ENCODE results near the gene PDZD2.

Gene PDZD2

DNA sequence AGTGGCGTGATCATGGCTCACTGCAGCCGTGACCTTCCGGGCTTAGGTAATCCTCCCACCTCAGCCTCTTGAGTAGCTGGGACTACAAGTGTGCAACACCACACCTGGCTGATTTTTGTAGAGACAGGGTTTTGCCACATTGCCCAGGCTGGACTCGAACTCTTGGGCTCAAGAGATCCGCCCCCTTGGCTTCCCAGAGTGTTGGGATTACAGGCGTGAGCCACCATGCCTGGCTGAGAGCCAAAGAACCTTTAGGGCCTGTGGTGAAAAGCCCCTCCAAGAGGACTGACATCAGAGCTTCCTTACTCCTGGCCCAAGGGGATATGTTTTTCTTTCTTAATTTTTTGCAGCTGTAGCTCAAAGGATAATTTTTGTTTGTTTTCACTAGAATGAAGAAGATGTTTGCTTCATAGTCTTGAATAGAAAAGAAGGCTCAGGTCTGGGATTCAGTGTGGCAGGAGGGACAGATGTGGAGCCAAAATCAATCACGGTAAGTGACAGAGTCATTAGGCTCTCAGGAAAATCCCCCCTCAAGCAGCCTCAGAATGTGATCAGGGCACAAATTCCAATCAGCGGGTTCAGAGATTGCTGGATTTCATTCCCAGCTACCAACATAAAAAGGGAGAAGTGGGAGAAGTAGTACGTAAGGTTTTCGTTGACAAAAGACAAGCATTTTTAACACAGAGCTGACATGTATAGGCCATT lies 458.1 kb downstream of the PDZD2 start:
- Histone ChIP-seq H3K4me3 (ENCODE audit: severe bottlenecking) (no peak overlapping the region), H3K27me3 (ENCODE audit: insufficient read depth, poor library complexity, severe bottlenecking) (no peaks in the 10 kb centered on the region), H3K4me1 (ENCODE audit: insufficient read depth, poor library complexity, severe bottlenecking) (no peaks in the 10 kb centered on the region), H3K36me3 (ENCODE audit: low read depth) (peaks cover 44% of the 10 kb centered on the region), H3K9me3 (ENCODE audit: severe bottlenecking) (no peaks in the 10 kb centered on the region), H3K27ac (ENCODE audit: poor library complexity, severe bottlenecking) (no peak overlapping the region)
- TF ChIP-seq, protein P1, sequence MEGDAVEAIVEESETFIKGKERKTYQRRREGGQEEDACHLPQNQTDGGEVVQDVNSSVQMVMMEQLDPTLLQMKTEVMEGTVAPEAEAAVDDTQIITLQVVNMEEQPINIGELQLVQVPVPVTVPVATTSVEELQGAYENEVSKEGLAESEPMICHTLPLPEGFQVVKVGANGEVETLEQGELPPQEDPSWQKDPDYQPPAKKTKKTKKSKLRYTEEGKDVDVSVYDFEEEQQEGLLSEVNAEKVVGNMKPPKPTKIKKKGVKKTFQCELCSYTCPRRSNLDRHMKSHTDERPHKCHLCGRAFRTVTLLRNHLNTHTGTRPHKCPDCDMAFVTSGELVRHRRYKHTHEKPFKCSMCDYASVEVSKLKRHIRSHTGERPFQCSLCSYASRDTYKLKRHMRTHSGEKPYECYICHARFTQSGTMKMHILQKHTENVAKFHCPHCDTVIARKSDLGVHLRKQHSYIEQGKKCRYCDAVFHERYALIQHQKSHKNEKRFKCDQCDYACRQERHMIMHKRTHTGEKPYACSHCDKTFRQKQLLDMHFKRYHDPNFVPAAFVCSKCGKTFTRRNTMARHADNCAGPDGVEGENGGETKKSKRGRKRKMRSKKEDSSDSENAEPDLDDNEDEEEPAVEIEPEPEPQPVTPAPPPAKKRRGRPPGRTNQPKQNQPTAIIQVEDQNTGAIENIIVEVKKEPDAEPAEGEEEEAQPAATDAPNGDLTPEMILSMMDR (IDR thresholded peaks at IDR 0.05; ENCODE audit: poor library complexity, severe bottlenecking), result no peak
- no peak for DNase-seq (ENCODE audit: low spot score)
- ATAC-seq (ENCODE audit: low read depth), result no peak

DNA sequence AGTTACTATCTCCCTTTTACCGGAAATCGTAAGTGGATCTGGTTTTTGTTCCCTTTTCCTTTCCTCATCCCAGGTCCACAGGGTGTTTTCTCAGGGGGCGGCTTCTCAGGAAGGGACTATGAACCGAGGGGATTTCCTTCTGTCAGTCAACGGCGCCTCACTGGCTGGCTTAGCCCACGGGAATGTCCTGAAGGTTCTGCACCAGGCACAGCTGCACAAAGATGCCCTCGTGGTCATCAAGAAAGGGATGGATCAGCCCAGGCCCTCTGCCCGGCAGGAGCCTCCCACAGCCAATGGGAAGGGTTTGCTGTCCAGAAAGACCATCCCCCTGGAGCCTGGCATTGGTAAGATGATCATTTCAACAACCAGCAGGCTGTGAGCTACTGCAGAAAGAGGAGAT lies 459.4 kb downstream of the PDZD2 start:
- no peaks in the 10 kb centered on the region for H3K4me1 ChIP-seq (ENCODE audit: insufficient read depth, poor library complexity, severe bottlenecking)
- peaks cover 54% of the 10 kb centered on the region for H3K36me3 ChIP-seq (ENCODE audit: low read depth)
- TF ChIP-seq, protein P1 (IDR thresholded peaks at IDR 0.05; ENCODE audit: poor library complexity, severe bottlenecking), result no peak
- H3K4me3 ChIP-seq (ENCODE audit: severe bottlenecking), result no peak overlapping the region
- DNase-seq (ENCODE audit: low spot score) (no peak), ATAC-seq (ENCODE audit: low read depth) (no peak)
- H3K9me3 ChIP-seq (ENCODE audit: severe bottlenecking), result no peaks in the 10 kb centered on the region
- H3K27me3 ChIP-seq (ENCODE audit: insufficient read depth, poor library complexity, severe bottlenecking), result no peaks in the 10 kb centered on the region
- H3K27ac ChIP-seq (ENCODE audit: poor library complexity, severe bottlenecking), result no peak overlapping the region

DNA sequence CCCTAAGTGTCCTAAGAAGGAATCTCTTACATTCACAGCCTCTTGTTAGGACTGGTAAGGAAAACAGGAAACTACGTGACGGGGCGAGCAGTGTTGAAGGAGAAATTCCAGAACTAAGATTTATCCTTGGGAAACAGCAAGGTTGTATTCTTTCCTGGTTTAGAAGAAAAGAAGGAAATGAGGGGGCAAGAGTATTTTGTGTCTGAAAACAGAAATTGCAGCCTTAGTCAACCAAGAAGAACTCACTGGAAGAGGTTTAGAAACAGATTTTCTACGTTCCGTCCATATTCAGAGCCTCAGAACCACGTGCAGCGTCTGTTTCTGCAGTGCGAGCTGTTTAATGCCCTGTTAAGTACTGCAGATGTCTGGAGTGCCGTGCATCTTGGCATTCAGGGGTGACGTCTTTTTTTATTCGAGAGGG lies 460.0 kb downstream of the PDZD2 start:
- Histone ChIP-seq H3K27me3 (ENCODE audit: insufficient read depth, poor library complexity, severe bottlenecking) (no peaks in the 10 kb centered on the region), H3K4me3 (ENCODE audit: severe bottlenecking) (no peak overlapping the region), H3K9me3 (ENCODE audit: severe bottlenecking) (no peaks in the 10 kb centered on the region), H3K4me1 (ENCODE audit: insufficient read depth, poor library complexity, severe bottlenecking) (no peaks in the 10 kb centered on the region), H3K27ac (ENCODE audit: poor library complexity, severe bottlenecking) (no peak overlapping the region), H3K36me3 (ENCODE audit: low read depth) (peaks cover 60% of the 10 kb centered on the region)
- DNase-seq (ENCODE audit: low spot score) (no peak), ATAC-seq (ENCODE audit: low read depth) (no peak)
- TF ChIP-seq, protein P1 (IDR thresholded peaks at IDR 0.05; ENCODE audit: poor library complexity, severe bottlenecking), result no peak

DNA sequence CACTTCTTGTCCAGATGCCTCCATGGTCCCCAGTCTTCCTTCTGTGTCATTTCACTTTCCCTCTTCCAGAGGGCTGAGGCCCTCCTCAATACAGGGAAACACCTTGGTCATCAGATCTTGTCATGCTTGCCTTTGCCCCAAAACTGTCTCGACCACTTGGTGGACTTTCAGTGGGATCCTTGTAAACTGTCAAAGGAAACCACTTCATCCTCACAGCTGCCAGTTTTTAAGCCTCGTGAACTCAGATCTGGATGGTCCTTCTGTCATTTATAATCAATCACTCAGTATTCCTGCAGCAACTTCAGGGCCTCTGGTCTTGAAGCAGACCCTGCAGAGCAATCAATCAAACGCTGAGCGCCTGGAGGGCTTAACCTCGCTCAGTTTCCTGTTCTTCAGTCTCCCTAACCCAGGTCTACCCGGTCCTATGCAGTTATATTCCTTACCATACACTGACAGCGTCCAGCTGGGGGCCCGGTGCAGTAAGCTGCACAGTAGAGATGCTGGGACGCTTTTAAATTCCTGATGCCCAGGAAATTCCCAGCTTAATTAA lies 460.6 kb downstream of the PDZD2 start:
- TF ChIP-seq, protein P1 (IDR thresholded peaks at IDR 0.05; ENCODE audit: poor library complexity, severe bottlenecking), result no peak
- H3K4me1 ChIP-seq (ENCODE audit: insufficient read depth, poor library complexity, severe bottlenecking), result no peaks in the 10 kb centered on the region
- ATAC-seq (ENCODE audit: low read depth) (no peak), DNase-seq (ENCODE audit: low spot score) (no peak)
- no peak overlapping the region for H3K4me3 ChIP-seq (ENCODE audit: severe bottlenecking)
- H3K9me3 ChIP-seq (ENCODE audit: severe bottlenecking), result no peaks in the 10 kb centered on the region
- H3K27ac ChIP-seq (ENCODE audit: poor library complexity, severe bottlenecking), result no peak overlapping the region
- H3K27me3 ChIP-seq (ENCODE audit: insufficient read depth, poor library complexity, severe bottlenecking), result no peaks in the 10 kb centered on the region
- peaks cover 61% of the 10 kb centered on the region for H3K36me3 ChIP-seq (ENCODE audit: low read depth)

DNA sequence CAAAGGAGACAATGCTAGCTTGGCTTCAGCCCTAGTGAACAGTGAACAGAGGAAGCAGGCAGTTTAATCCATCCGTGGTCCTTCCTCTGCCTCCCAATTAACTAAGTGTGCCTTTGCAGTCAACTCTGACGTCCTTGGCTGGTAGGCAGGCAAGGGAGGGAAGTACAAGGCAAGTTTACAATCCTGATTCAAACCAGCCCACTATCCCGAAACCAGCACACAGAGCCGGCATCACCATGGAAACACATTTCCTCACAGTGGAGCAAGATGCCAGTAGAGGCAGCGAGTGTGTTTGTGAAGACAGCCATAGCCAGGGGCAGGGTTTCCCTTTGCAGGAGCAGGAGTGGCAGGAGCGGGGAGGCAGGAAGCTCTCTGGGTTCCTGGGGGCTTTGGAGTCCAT lies 461.3 kb downstream of the PDZD2 start:
- Histone ChIP-seq H3K36me3 (ENCODE audit: low read depth) (peaks cover 63% of the 10 kb centered on the region), H3K27ac (ENCODE audit: poor library complexity, severe bottlenecking) (no peak overlapping the region), H3K4me3 (ENCODE audit: severe bottlenecking) (no peak overlapping the region), H3K9me3 (ENCODE audit: severe bottlenecking) (no peaks in the 10 kb centered on the region), H3K4me1 (ENCODE audit: insufficient read depth, poor library complexity, severe bottlenecking) (no peaks in the 10 kb centered on the region), H3K27me3 (ENCODE audit: insufficient read depth, poor library complexity, severe bottlenecking) (no peaks in the 10 kb centered on the region)
- TF ChIP-seq, protein P1 (IDR thresholded peaks at IDR 0.05; ENCODE audit: poor library complexity, severe bottlenecking), result no peak
- DNase-seq (ENCODE audit: low spot score) (no peak), ATAC-seq (ENCODE audit: low read depth) (no peak)

All from RWPE2 (cell line).